SH-SY5Y (cell line): ENCODE data around the gene ZNF496.

ENCODE experiments used
- GATA2 ChIP-seq: IDR thresholded peaks from 2 replicates; pipeline ENCODE4 v1.6.1; 2011; ENCODE audit warnings: mild to moderate bottlenecking, low read depth, low read length
- GATA3 ChIP-seq: IDR thresholded peaks from 2 replicates; pipeline ENCODE4 v1.6.1; 2011; ENCODE audit warnings: low read depth, mild to moderate bottlenecking, low read length, moderate library complexity

The ZNF496 gene

DNA sequence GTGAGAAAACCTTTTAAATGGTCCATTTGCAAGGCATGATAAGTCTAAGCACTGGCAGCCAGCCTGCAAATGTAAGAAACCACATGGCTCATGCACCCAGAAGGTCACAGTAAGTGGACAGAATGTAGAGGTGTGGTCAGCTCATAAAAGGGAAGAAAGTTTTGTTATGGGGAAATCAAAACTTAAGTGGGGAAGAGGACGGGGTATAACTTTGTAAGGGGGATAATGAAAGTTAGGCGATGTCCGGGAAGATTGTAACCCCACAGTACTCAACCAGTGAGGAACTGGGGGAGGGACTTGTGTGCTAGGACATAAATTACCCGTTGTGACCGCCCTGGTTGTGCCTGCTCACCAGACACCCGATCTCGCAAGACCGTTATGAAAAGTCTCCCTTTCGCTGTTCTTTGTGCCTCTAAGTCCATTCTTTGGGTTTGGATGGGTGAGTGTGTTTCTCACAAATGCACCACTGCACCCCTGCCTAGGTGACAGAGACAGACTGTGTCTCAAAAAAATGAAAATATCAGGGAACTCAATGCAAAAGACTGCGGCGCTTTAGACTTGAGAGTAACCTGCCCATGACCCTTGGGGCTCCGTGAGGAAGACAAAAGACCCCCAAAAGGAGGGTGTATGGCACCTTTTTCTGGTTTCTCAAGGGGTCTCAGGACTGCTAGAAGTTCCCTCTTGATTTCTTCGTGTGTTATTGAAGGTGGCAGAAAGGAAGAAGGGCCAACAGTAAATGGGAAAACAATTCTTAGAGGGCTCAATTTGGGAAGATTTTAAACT, 28.6 kb upstream of the ZNF496 start:
- TF ChIP-seq GATA3 (no peak), GATA2 (no peak)

DNA sequence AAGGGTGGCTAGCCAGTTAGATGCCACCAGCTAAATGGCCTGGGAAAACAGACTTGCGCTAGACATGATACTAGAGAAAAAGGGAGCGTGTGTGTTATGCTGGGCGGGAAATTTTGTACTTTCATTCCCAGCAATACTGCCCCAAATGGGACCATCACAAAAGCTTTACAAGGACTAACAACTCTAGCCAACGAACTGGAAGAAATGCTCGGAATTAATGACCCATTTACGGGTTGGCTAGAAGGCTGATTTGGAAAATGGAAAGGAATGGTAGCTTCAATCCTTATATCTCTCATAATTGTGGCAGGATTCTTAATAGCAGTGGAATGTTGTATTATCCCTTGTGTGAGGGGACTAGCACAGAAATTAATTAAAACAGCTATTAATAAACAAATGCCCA, 27.9 kb upstream of the ZNF496 start:
- no peak for TF ChIP-seq GATA3
- no peak for TF ChIP-seq GATA2

DNA sequence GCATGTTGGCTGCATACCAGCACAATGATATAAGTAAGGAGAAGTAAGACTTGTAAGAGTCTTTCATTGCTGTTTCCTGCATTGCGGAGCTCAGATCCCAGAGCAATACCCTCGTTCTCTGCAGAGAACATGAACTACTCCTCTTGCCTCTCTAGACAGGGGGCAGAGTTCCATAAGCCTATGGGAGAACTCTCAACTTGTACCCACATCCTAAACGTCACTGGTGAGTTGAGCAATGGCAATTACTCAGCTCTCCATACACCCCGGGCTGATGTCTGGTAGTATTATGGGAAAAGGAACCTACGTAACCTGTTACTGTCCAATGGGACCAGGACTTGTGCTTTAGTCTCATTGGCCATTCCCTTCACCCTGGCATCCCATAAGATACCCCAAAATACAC, 27.3 kb upstream of the ZNF496 start:
- TF ChIP-seq GATA2 (no peak), GATA3 (no peak)

GRCh38 chr1:247357781-247358211, 26.1 kb upstream of the ZNF496 start:
- TF ChIP-seq GATA3 (no peak), GATA2 (no peak)

DNA sequence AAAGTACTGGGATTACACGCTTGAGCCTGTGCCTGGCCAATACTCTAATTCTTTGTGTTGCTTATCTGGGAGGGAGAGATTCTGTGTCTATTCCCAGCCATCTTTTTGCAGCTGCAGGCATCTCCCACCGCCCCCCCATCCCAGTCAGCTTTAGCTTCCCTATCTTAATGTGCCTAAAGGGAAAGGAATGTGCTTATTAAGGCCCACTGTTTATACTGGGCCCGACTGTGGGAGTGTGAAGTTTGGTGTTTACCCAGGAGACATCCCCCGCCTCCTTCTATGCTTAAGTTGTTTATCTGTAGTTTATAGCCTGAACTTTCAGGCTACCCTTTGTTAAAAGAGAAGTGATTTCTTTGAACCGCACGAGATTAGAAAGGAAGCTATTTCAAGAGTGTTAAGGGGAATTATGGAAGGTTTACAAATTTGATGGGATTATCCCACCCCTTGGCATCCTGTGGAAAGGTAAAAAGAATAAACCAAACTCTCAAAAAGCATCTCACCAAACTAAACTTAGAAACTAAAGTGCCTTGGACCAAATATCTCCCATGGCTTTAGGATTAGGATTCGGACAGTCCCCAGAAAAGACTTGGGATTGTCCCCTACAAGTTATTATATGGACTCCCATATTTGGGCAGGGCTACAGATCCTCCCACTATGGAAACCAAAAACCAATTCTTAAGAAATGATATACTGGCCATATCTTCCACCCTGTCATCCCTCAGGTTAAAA, 25.5 kb upstream of the ZNF496 start:
- TF ChIP-seq GATA2 (no peak), GATA3 (no peak)

DNA sequence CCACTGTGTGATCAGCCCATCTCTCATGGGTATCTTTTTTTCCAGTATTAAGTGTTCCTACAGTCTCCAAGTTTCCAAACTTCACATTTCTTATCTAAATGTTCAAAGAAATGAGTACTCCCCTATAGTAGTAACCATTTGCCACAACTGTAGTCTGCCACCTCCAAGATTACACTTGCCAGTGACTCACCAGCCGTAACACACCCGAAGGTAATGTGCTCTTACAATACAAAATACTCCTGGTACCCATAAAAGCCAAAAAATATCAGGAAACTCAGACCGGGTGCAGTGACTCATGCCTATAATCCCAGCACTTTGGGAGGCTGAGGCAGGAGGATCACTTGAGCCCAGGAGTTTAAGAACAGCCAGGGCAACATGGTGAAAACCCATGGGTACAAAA, 20.5 kb upstream of the ZNF496 start:
- no peak for TF ChIP-seq GATA2
- TF ChIP-seq GATA3 = no peak

GRCh38 chr1:247350587-247350986, 18.9 kb upstream of the ZNF496 start:
- TF ChIP-seq GATA3 (no peak), GATA2 (no peak)

DNA sequence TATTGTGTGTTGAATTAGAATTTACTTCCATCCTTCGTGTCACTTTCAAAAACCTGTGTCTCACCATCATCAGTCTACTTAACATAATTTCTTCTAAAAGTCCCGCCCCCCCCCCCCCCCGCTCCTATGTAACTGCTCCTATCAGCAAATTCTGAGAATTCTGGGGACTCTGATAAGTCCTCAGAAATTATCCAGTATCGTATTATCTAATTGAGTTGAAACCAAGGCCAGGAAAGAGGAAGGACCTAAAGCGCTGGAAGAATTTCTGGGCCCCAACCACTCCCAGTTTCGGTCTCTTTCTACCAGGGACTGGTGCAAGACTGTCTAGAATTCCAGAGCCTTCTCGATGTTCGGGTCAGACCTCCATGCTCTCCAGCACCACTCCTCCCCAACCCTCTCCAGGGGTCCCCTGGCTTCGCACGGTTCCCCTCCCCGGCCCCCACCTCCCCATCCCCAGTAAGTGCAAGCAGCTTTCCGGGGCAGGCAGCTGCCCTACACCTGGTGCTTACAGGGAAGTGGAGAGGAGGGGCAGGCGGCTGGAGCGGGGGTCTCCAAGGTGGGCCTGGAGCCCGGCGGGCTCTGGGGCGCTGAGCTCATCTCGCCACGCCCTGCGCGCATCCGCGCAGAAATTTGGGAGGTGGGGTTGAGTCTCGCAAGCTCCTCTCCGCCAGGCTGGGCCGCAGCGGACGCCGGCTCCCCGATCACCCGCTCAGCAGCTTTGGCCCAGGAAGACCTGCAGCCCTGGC, 16.0 kb upstream of the ZNF496 start:
- no peak for TF ChIP-seq GATA2
- TF ChIP-seq GATA3 = no peak

DNA sequence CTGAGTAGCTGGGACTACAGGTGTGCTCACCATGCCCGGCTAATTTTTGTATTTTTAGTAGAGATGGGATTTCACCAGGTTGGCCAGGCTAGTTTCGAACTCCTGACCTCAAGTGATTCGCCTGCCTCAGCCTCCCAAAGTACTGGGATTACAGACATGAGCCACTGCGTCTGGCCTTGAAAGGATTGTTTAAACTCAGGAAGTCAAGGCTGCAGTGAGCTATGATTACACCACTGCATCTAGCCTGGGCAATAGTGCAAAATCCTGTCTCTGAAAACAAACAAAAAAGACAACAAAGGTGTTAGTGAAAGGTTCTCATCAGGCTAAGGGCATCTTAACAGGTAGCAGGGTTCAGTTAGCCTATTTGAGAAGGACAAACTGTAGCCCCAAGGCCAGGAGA, 14.2 kb upstream of the ZNF496 start:
- TF ChIP-seq GATA2 = no peak
- TF ChIP-seq GATA3 = no peak

DNA sequence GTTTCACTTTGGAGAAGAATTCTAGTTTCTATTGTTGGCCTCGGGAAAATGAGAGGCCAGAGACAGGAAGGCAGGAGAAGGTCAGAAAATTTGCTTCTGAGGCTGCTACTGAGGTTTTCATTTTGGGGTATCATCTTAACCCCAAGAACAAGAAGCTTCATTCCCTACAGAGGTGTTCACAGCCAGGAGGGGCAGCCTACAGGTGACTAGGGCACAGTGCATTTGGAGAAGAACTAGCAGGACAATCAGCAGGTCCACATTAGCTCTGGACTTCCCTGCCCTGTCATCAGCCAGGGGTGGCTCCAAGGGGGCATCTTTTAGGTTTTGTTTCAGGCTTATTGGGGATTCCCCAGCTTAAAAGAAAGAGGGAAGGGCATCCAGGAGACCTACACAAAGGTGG, 12.1 kb upstream of the ZNF496 start:
- TF ChIP-seq GATA2 (no peak), GATA3 (no peak)

DNA sequence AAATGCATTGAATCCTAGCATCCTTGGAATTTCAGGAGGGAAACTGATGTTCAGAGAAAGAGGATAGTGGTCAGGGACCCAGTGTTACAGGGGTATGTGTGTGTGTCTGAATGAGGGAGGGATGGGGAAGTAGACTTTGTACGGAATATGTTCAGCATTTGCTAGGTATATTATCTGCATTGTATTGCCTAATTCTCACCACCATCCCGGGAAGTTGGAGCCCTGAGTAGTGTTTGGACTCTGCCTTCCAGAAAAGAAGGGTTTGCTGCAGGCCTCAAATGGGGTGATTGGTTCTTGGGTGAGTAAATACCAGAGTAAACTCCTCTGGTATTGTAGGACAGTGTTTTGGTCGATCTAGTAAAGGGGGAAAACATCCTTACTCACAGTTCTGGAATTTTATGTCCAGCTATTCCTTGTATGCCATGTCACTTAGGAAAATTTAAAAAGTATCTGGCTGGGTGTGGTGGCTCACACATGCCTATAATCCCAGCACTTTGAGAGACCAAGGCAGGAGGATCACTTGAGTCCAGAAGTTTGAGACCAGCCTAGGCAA, 7.1 kb upstream of the ZNF496 start:
- TF ChIP-seq GATA3 (no peak), GATA2 (no peak)

DNA sequence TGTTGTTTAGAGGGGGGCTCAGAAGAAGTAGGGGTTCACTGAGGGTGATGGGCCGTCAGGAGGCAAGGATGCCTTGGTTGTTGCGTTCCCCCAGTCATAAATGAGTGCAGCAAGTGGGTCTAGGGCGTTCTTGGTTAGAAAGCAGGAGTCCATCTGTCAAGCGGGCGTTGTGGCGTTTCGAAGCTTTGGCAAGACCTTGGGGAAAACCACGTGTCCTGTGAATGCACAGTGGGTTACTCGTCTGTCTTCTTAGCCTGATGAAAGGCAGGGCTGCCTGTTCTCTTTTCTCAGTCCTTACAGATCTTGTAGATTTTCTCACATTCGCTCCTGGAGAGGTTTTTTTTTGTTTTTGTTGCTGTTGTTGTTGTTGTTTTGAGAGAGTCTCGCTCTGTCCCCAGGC, 6.3 kb upstream of the ZNF496 start:
- no peak for TF ChIP-seq GATA3
- TF ChIP-seq GATA2 = no peak

DNA sequence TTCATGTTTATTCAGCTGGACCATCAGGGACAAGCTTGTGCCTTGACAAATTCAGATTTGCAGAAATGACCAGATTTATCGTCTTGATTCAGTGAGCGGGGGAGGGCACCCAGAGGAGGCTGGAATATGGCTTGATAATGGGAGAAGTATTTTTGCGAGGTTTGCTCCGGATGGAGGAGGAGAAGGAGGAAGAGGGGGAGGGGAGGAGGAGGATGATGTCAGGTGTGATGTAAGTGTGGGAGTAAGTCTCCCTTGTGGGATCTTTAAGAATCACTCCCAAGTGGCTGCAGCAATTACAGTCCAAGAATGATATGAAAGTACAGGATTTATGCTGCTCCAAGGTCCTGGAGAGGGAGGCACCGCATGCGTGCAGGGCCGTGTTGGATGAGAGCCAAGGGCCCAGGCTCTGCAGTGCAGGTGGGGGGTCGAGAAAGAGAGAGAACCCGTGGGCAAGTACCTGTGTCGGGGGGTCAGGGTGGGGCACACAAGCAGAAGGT, 5.6 kb upstream of the ZNF496 start:
- TF ChIP-seq GATA2 (no peak), GATA3 (no peak)

DNA sequence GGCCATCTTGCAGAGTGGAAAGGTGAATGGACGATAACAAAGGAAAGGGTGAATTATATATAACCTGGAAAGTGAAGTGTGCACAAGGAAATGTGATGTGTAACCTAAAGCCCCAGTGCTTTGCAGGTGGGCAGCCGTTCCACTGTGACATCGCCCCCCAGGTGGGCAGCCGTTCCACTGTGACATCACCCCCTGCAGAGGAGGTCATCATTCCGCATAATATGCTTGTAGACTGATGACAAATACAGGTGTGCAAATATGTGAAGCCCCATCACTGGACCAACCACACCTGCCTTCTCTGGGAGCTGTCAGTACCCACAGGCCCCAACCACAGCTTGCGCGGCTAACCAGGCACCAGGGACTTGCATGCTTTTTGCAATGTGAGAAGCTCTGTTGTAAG, 4.7 kb upstream of the ZNF496 start:
- TF ChIP-seq GATA3 (no peak), GATA2 (no peak)

- TF ChIP-seq GATA2 (no peak), GATA3 (no peak)
Measured at GRCh38 chr1:247335882-247336281, 4.2 kb upstream of the ZNF496 start.
